HL-60 (cell line): ENCODE results near the gene CACNA1D.

Experiments
- DNase-seq, 2 experiments: peaks; one replicate each; pipeline ENCODE4 v3.0.0-alpha.2; 2010 to 2020; ENCODE audit warnings: low read depth in 1 of 2, low spot score in 1 of 2
- H3K27ac ChIP-seq: fragments of 250-450 bp; sonication (Bioruptor Pico); replicated peaks from 2 replicates; pipeline ENCODE4 v1.5.1; 2020; ENCODE audit warnings: mild to moderate bottlenecking, moderate library complexity
- H3K27me3 ChIP-seq: fragments of 250-450 bp; sonication (Bioruptor Pico); 2 replicates; pipeline ENCODE4 v1.5.1; 2021; ENCODE audit warnings: mild to moderate bottlenecking, moderate library complexity; ENCODE audit not compliant: insufficient read depth, poor library complexity, severe bottlenecking
- H3K4me3 ChIP-seq: replicated peaks from 2 replicates; pipeline ENCODE4 v1.5.1; 2011; ENCODE audit warnings: mild to moderate bottlenecking, control low read depth, low read length; ENCODE audit not compliant: insufficient read depth
- GABPA ChIP-seq: IDR thresholded peaks from 2 replicates; pipeline ENCODE4 v1.6.1; 2012; ENCODE audit warnings: low read depth
- POLR2AphosphoS5 ChIP-seq: IDR thresholded peaks from 2 replicates; pipeline ENCODE4 v1.6.1; 2012; ENCODE audit warnings: low read depth
- SPI1 ChIP-seq: IDR thresholded peaks from 2 replicates; pipeline ENCODE4 v1.6.1; 2012; ENCODE audit warnings: low read depth, mild to moderate bottlenecking, borderline replicate concordance
- TF ChIP-seq, protein P1 (sequence below): IDR thresholded peaks from 2 replicates; pipeline ENCODE4 v1.6.1; 2012; ENCODE audit warnings: low read depth; ENCODE audit not compliant: insufficient replicate concordance
- TF ChIP-seq, protein P2 (sequence below): IDR thresholded peaks from one replicate; pipeline ENCODE4 v1.5.1; 2011; ENCODE audit warnings: low read length, control low read depth, inconsistent platforms; ENCODE audit not compliant: insufficient read depth

Gene CACNA1D

GRCh38 chr3:53496984-53497383 is 2.6 kb downstream of the CACNA1D start:
- TF ChIP-seq GABPA (no peak), SPI1 (peak; percentile 92)
- DNase-seq = peak in 1 of 2 experiments; percentile 9
- Histone ChIP-seq H3K4me3 (no peak overlapping the region), H3K27ac (no peak overlapping the region), H3K27me3 (peaks cover 52% of the 10 kb centered on the region)

- no peak for TF ChIP-seq GABPA
- TF ChIP-seq, protein P1, sequence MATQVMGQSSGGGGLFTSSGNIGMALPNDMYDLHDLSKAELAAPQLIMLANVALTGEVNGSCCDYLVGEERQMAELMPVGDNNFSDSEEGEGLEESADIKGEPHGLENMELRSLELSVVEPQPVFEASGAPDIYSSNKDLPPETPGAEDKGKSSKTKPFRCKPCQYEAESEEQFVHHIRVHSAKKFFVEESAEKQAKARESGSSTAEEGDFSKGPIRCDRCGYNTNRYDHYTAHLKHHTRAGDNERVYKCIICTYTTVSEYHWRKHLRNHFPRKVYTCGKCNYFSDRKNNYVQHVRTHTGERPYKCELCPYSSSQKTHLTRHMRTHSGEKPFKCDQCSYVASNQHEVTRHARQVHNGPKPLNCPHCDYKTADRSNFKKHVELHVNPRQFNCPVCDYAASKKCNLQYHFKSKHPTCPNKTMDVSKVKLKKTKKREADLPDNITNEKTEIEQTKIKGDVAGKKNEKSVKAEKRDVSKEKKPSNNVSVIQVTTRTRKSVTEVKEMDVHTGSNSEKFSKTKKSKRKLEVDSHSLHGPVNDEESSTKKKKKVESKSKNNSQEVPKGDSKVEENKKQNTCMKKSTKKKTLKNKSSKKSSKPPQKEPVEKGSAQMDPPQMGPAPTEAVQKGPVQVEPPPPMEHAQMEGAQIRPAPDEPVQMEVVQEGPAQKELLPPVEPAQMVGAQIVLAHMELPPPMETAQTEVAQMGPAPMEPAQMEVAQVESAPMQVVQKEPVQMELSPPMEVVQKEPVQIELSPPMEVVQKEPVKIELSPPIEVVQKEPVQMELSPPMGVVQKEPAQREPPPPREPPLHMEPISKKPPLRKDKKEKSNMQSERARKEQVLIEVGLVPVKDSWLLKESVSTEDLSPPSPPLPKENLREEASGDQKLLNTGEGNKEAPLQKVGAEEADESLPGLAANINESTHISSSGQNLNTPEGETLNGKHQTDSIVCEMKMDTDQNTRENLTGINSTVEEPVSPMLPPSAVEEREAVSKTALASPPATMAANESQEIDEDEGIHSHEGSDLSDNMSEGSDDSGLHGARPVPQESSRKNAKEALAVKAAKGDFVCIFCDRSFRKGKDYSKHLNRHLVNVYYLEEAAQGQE = no peak
- TF ChIP-seq, protein P2, sequence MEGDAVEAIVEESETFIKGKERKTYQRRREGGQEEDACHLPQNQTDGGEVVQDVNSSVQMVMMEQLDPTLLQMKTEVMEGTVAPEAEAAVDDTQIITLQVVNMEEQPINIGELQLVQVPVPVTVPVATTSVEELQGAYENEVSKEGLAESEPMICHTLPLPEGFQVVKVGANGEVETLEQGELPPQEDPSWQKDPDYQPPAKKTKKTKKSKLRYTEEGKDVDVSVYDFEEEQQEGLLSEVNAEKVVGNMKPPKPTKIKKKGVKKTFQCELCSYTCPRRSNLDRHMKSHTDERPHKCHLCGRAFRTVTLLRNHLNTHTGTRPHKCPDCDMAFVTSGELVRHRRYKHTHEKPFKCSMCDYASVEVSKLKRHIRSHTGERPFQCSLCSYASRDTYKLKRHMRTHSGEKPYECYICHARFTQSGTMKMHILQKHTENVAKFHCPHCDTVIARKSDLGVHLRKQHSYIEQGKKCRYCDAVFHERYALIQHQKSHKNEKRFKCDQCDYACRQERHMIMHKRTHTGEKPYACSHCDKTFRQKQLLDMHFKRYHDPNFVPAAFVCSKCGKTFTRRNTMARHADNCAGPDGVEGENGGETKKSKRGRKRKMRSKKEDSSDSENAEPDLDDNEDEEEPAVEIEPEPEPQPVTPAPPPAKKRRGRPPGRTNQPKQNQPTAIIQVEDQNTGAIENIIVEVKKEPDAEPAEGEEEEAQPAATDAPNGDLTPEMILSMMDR = no peak
- TF ChIP-seq SPI1 = no peak
- TF ChIP-seq POLR2AphosphoS5 = no peak
- DNase-seq = no peak
- peaks cover 35% of the 10 kb centered on the region for H3K27me3 ChIP-seq
- no peak overlapping the region for H3K4me3 ChIP-seq
- no peak overlapping the region for H3K27ac ChIP-seq
These were observed 4.6 kb downstream of the CACNA1D start for GRCh38 chr3:53498806-53499641.

GRCh38 chr3:53500165-53500777 is 5.9 kb downstream of the CACNA1D start:
- TF ChIP-seq, protein P2 = no peak
- TF ChIP-seq SPI1 = no peak
- TF ChIP-seq POLR2AphosphoS5 = no peak
- TF ChIP-seq GABPA = no peak
- TF ChIP-seq, protein P1 = no peak
- H3K27me3 ChIP-seq = peaks cover 27% of the 10 kb centered on the region
- no peak overlapping the region for H3K4me3 ChIP-seq
- DNase-seq = no peak
- H3K27ac ChIP-seq = no peak overlapping the region

DNA sequence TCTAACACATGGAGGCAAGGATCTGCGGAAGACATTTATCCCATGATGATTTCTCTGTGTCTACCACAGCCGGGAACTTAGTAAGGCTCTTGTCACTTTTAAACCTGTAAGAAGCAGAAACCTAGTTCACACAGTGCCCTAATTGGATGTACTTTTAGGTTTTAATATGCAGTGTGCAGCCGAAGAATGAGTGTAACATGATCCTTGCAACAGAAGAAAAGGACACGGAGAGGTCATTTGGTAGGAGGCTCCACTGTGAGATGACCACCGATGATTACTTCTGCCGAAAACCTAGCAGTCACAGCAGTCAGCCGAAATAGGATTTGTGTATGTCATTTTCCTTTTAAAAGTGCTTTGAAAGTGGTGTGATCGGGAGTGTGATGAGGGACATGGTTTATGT is 6.8 kb downstream of the CACNA1D start:
- Histone ChIP-seq H3K27me3 (peaks cover 18% of the 10 kb centered on the region), H3K4me3 (no peak overlapping the region), H3K27ac (no peak overlapping the region)
- TF ChIP-seq POLR2AphosphoS5 = no peak
- no peak for DNase-seq
